K562 (cell line): Measurements from ENCODE around the gene ARHGAP26. TPM values are rescaled to one million over a fixed set of nuclear protein-coding genes. Genes with fewer than 3 reads are reported as not detected.

Experiments used
- BACH1 ChIP-seq: fragments of 200-800 bp; sonication (Bioruptor generic); IDR thresholded peaks from 2 replicates; pipeline ENCODE4 v1.6.1; 2016; ENCODE audit warnings: missing genetic modification characterization, missing compliant biosample characterization
- KAT8 ChIP-seq: fragments of 450-650 bp; IDR thresholded peaks from 2 replicates; pipeline ENCODE4 v1.6.1; 2016; ENCODE audit warnings: low read depth, mild to moderate bottlenecking
- KLF16 ChIP-seq: IDR thresholded peaks from 2 replicates; pipeline ENCODE4 v1.6.1; 2016; ENCODE audit warnings: antibody characterized with exemption
- ZNF41 ChIP-seq: fragments of 250-450 bp; sonication (Bioruptor Pico); conservative IDR thresholded peaks from 2 replicates; pipeline ENCODE4 v1.4.0; 2020; ENCODE audit warnings: mild to moderate bottlenecking
- ZNF445 ChIP-seq: fragments of 250-450 bp; sonication (Bioruptor Pico); IDR thresholded peaks from 2 replicates; pipeline ENCODE4 v1.4.0; 2020; ENCODE audit warnings: low read depth, mild to moderate bottlenecking, moderate library complexity
- polyA plus RNA-seq, 8 experiments: library from polyadenylated mRNA; depleted of rRNA in 4 of 8; stranded (reverse) in 5 of 8; unstranded in 3 of 8; fragments of >200 nt; fragmentation: Nextera tagmentation in 2 of 8; fragmentation: Illumina TruSeq in 1 of 8; extraction: Ambion mirVana in 2 of 8; extraction: Trizol in 1 of 8; gene quantifications; 2 replicates each; pipeline versions ENCODE4 v1.2.1 to v1.2.3, GENCODE V29; 2011 to 2014; ENCODE audit warnings: inconsistent platforms in 1 of 8, missing spikeins in 1 of 8
- total RNA-seq, 7 experiments: library from RNA; depleted of rRNA in 6 of 7; stranded (reverse); fragments of >200 nt in 6 of 7; fragmentation: Illumina TruSeq in 2 of 7; extraction: Trizol in 2 of 7; gene quantifications; 2 replicates each; pipeline versions ENCODE4 v1.2.1 to v1.2.3, GENCODE V29; 2011 to 2021; ENCODE audit warnings: low replicate concordance in 1 of 7
- TF ChIP-seq, protein P1 (sequence below): fragments of 450-650 bp; IDR thresholded peaks from 2 replicates; pipeline ENCODE4 v1.6.1; 2016; ENCODE audit warnings: mild to moderate bottlenecking, moderate library complexity
- TF ChIP-seq, protein P2 (sequence below): sonication (generic); formaldehyde crosslinking; IDR thresholded peaks from 2 replicates; pipeline ENCODE4 v1.9.0; 2022; ENCODE audit warnings: mild to moderate bottlenecking, missing genetic modification reagents
- TF ChIP-seq, protein P3 (sequence below): fragments of 250-450 bp; sonication (Bioruptor Pico); IDR thresholded peaks from 2 replicates; pipeline ENCODE4 v1.4.0; 2020; ENCODE audit warnings: mild to moderate bottlenecking
- TF ChIP-seq, protein P4 (sequence below): sonication (generic); formaldehyde crosslinking; IDR thresholded peaks from 2 replicates; pipeline ENCODE4 v1.8.0; 2022; ENCODE audit warnings: missing genetic modification reagents, mild to moderate bottlenecking, borderline replicate concordance

ARHGAP26 gene
- total and polyA plus RNA-seq, 9 of the 15 experiments (the other 6 are each of a cell fraction or from before 2014, with no cell fraction given), result 0.13 to 1.1 (median 0.55) TPM

DNA sequence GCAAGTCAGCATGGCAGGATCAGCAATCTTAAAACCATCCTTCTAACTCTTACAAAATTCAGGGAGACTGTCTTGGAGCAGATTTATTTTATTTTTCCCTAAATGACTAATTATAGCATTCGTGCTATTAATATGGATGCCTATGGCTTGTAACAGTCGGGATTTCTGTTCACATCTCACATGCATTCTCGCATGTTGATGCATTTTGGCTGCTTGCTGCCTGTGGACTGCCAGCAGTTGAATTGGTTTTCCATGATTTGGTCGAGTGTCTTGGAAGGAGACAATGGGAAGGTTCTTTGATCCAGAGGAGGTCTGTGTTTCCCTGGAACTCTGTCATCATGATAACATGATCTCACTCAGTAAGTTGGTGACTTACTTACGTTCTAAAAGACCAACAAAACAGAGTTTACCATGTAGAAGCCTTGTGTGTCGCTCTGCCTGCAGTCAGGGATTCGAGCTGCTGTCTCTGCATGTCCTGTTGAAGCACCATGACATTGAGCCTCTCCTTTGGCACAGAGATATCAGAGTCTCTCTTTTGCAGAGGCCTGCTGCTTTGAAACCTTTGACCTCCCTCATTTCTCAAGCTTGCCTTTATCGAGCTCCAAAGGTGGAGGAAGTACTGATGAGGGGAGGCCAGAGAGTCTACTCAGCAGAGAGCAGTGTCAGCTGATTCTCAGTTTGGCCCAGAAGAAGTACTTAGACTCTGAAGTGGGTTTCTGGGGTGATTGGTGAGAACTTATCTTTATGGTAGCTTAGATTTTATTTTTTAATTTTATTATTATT, 82.4 kb downstream of the ARHGAP26 start (continued):
- TF ChIP-seq, protein P1, sequence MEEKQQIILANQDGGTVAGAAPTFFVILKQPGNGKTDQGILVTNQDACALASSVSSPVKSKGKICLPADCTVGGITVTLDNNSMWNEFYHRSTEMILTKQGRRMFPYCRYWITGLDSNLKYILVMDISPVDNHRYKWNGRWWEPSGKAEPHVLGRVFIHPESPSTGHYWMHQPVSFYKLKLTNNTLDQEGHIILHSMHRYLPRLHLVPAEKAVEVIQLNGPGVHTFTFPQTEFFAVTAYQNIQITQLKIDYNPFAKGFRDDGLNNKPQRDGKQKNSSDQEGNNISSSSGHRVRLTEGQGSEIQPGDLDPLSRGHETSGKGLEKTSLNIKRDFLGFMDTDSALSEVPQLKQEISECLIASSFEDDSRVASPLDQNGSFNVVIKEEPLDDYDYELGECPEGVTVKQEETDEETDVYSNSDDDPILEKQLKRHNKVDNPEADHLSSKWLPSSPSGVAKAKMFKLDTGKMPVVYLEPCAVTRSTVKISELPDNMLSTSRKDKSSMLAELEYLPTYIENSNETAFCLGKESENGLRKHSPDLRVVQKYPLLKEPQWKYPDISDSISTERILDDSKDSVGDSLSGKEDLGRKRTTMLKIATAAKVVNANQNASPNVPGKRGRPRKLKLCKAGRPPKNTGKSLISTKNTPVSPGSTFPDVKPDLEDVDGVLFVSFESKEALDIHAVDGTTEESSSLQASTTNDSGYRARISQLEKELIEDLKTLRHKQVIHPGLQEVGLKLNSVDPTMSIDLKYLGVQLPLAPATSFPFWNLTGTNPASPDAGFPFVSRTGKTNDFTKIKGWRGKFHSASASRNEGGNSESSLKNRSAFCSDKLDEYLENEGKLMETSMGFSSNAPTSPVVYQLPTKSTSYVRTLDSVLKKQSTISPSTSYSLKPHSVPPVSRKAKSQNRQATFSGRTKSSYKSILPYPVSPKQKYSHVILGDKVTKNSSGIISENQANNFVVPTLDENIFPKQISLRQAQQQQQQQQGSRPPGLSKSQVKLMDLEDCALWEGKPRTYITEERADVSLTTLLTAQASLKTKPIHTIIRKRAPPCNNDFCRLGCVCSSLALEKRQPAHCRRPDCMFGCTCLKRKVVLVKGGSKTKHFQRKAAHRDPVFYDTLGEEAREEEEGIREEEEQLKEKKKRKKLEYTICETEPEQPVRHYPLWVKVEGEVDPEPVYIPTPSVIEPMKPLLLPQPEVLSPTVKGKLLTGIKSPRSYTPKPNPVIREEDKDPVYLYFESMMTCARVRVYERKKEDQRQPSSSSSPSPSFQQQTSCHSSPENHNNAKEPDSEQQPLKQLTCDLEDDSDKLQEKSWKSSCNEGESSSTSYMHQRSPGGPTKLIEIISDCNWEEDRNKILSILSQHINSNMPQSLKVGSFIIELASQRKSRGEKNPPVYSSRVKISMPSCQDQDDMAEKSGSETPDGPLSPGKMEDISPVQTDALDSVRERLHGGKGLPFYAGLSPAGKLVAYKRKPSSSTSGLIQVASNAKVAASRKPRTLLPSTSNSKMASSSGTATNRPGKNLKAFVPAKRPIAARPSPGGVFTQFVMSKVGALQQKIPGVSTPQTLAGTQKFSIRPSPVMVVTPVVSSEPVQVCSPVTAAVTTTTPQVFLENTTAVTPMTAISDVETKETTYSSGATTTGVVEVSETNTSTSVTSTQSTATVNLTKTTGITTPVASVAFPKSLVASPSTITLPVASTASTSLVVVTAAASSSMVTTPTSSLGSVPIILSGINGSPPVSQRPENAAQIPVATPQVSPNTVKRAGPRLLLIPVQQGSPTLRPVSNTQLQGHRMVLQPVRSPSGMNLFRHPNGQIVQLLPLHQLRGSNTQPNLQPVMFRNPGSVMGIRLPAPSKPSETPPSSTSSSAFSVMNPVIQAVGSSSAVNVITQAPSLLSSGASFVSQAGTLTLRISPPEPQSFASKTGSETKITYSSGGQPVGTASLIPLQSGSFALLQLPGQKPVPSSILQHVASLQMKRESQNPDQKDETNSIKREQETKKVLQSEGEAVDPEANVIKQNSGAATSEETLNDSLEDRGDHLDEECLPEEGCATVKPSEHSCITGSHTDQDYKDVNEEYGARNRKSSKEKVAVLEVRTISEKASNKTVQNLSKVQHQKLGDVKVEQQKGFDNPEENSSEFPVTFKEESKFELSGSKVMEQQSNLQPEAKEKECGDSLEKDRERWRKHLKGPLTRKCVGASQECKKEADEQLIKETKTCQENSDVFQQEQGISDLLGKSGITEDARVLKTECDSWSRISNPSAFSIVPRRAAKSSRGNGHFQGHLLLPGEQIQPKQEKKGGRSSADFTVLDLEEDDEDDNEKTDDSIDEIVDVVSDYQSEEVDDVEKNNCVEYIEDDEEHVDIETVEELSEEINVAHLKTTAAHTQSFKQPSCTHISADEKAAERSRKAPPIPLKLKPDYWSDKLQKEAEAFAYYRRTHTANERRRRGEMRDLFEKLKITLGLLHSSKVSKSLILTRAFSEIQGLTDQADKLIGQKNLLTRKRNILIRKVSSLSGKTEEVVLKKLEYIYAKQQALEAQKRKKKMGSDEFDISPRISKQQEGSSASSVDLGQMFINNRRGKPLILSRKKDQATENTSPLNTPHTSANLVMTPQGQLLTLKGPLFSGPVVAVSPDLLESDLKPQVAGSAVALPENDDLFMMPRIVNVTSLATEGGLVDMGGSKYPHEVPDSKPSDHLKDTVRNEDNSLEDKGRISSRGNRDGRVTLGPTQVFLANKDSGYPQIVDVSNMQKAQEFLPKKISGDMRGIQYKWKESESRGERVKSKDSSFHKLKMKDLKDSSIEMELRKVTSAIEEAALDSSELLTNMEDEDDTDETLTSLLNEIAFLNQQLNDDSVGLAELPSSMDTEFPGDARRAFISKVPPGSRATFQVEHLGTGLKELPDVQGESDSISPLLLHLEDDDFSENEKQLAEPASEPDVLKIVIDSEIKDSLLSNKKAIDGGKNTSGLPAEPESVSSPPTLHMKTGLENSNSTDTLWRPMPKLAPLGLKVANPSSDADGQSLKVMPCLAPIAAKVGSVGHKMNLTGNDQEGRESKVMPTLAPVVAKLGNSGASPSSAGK, result no peak
- TF ChIP-seq ZNF41 (CRISPR knock-in tag) (no peak), ZNF445 (CRISPR knock-in tag) (no peak), KLF16 (0 out of 2 replicates have a peak, but pooled peaks have one; percentile 23), KAT8 (no peak), BACH1 (tag) (no peak)
- TF ChIP-seq, protein P2, sequence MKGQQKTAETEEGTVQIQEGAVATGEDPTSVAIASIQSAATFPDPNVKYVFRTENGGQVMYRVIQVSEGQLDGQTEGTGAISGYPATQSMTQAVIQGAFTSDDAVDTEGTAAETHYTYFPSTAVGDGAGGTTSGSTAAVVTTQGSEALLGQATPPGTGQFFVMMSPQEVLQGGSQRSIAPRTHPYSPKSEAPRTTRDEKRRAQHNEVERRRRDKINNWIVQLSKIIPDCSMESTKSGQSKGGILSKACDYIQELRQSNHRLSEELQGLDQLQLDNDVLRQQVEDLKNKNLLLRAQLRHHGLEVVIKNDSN (CRISPR knock-in tag), result no peak
- TF ChIP-seq, protein P3, sequence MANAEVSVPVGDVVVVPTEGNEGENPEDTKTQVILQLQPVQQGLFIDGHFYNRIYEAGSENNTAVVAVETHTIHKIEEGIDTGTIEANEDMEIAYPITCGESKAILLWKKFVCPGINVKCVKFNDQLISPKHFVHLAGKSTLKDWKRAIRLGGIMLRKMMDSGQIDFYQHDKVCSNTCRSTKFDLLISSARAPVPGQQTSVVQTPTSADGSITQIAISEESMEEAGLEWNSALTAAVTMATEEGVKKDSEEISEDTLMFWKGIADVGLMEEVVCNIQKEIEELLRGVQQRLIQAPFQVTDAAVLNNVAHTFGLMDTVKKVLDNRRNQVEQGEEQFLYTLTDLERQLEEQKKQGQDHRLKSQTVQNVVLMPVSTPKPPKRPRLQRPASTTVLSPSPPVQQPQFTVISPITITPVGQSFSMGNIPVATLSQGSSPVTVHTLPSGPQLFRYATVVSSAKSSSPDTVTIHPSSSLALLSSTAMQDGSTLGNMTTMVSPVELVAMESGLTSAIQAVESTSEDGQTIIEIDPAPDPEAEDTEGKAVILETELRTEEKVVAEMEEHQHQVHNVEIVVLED (CRISPR knock-in tag), result no peak
- TF ChIP-seq, protein P4, sequence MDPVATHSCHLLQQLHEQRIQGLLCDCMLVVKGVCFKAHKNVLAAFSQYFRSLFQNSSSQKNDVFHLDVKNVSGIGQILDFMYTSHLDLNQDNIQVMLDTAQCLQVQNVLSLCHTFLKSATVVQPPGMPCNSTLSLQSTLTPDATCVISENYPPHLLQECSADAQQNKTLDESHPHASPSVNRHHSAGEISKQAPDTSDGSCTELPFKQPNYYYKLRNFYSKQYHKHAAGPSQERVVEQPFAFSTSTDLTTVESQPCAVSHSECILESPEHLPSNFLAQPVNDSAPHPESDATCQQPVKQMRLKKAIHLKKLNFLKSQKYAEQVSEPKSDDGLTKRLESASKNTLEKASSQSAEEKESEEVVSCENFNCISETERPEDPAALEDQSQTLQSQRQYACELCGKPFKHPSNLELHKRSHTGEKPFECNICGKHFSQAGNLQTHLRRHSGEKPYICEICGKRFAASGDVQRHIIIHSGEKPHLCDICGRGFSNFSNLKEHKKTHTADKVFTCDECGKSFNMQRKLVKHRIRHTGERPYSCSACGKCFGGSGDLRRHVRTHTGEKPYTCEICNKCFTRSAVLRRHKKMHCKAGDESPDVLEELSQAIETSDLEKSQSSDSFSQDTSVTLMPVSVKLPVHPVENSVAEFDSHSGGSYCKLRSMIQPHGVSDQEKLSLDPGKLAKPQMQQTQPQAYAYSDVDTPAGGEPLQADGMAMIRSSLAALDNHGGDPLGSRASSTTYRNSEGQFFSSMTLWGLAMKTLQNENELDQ (CRISPR knock-in tag), result no peak
